ENCODE results near the gene SPP1.
"Not testable (repeated sequence)": the region's sequence is repeated elsewhere in the genome, so short reads cannot be mapped to it uniquely, and the experiment has no call there.

The SPP1 gene

DNA sequence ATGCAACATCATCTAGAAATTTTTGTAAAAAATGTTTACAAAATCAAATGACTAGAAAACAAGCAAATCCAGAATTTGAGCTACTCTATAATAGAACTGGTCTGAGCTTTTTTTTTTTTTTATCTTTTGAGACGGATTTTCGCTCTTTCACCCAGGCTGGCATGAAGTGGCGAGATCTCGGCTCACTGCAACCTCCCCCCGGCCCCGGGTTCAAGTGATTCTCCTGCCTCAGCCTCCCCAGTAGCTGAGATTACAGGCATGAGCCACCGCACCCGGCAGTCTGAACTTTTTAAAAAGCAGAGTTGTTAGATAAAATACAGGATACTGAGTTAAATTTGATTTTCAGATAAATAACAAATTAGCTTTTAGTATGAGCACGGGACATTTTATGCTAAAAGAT lies 11.0 kb downstream of the SPP1 start:
- H3K27ac Mint-ChIP-seq = no peak overlapping the region
- ATAC-seq (ENCODE audit: low read depth) (no peak), DNase-seq (ENCODE audit: low spot score in 2 of 2) (no peak)
- no peak overlapping the region for H3K4me3 Mint-ChIP-seq
- no peaks in the 10 kb centered on the region for H3K36me3 Mint-ChIP-seq
- peaks cover 11% of the 10 kb centered on the region for H3K27me3 Mint-ChIP-seq
- H3K9me3 Mint-ChIP-seq = no peaks in the 10 kb centered on the region
- peaks cover 2% of the 10 kb centered on the region for H3K4me1 Mint-ChIP-seq

DNA sequence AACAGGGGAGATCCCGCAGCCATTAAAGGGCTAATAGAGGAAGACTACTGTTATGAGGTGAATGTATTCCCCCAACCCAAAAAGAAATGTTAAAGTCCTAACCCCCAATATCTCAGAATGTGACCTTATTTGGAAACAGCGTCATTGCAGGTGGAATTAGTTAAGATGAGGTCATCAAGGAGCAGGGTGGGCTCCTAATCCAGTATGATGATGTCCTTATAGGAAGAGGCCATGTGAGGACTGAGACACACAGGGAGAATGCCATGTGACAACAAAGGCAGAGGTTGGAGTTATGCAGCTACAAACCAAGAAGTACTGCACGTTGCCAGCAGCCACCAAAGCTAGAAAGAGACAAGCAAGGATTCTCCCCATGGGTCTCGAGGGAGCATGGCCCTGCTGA lies 14.3 kb downstream of the SPP1 start:
- H3K9me3 Mint-ChIP-seq = no peaks in the 10 kb centered on the region
- no peak overlapping the region for H3K27ac Mint-ChIP-seq
- peaks cover 7% of the 10 kb centered on the region for H3K27me3 Mint-ChIP-seq
- H3K36me3 Mint-ChIP-seq = no peaks in the 10 kb centered on the region
- no peak overlapping the region for H3K4me3 Mint-ChIP-seq
- DNase-seq (ENCODE audit: low spot score in 2 of 2) (no peak), ATAC-seq (ENCODE audit: low read depth) (no peak)
- H3K4me1 Mint-ChIP-seq = peaks cover 6% of the 10 kb centered on the region

DNA sequence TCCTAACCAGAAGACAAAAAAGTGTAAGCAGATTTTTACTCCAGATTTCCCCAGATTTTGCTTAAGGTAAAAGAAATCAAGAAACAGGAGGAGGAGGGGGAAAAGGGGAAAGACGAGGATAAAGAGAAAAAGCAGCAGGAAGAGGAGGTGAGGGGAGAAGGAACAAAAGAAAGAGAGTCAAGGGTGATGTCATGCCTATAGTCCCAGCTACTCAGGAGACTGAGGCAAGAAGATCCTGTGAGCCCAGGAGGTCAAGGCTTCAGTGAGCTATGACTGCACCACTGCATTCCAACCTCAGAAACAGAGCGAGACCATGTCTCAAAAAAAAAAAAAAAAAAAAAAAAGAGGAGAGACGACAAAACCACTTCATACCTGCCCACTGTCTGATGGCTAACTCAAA lies 19.9 kb downstream of the SPP1 start:
- no peaks in the 10 kb centered on the region for H3K36me3 Mint-ChIP-seq
- peaks cover 6% of the 10 kb centered on the region for H3K4me1 Mint-ChIP-seq
- no peak overlapping the region for H3K27ac Mint-ChIP-seq
- H3K4me3 Mint-ChIP-seq = no peak overlapping the region
- DNase-seq (ENCODE audit: low spot score in 2 of 2) = no peak
- no peak for ATAC-seq (ENCODE audit: low read depth)
- no peaks in the 10 kb centered on the region for H3K9me3 Mint-ChIP-seq
- peaks cover 3% of the 10 kb centered on the region for H3K27me3 Mint-ChIP-seq

- ATAC-seq (ENCODE audit: low read depth); H3K9me3 Mint-ChIP-seq; DNase-seq (ENCODE audit: low spot score in 2 of 2): not testable (repeated sequence)
These were observed 23.7 kb downstream of the SPP1 start for GRCh38 chr4:87999191-87999691.

GRCh38 chr4:88001871-88002270 lies 26.4 kb downstream of the SPP1 start:
- DNase-seq (ENCODE audit: low spot score in 2 of 2) (no peak), ATAC-seq (ENCODE audit: low read depth) (no peak)
- Mint-ChIP-seq H3K4me3 (no peak overlapping the region), H3K27ac (no peak overlapping the region), H3K27me3 (peaks cover 4% of the 10 kb centered on the region), H3K4me1 (peaks cover 3% of the 10 kb centered on the region), H3K9me3 (no peaks in the 10 kb centered on the region), H3K36me3 (no peaks in the 10 kb centered on the region)

More at GRCh38 chr4:87999191-87999691, 23.7 kb downstream of the SPP1 start:
- H3K27me3 Mint-ChIP-seq, H3K4me3 Mint-ChIP-seq, H3K4me1 Mint-ChIP-seq, H3K36me3 Mint-ChIP-seq, H3K27ac Mint-ChIP-seq: not testable (repeated sequence)

GRCh38 chr4:88002786-88003185 lies 27.3 kb downstream of the SPP1 start:
- Mint-ChIP-seq H3K27me3 (peaks cover 4% of the 10 kb centered on the region), H3K36me3 (no peaks in the 10 kb centered on the region), H3K4me3 (no peak overlapping the region), H3K27ac (no peak overlapping the region), H3K4me1 (peaks cover 3% of the 10 kb centered on the region), H3K9me3 (no peaks in the 10 kb centered on the region)
- ATAC-seq (ENCODE audit: low read depth) = no peak
- DNase-seq (ENCODE audit: low spot score in 2 of 2) = no peak

- DNase-seq (ENCODE audit: low spot score in 2 of 2) (no peak), ATAC-seq (ENCODE audit: low read depth) (no peak)
- H3K9me3 Mint-ChIP-seq = no peaks in the 10 kb centered on the region
- no peak overlapping the region for H3K4me3 Mint-ChIP-seq
- no peaks in the 10 kb centered on the region for H3K36me3 Mint-ChIP-seq
- peaks cover 3% of the 10 kb centered on the region for H3K4me1 Mint-ChIP-seq
- no peak overlapping the region for H3K27ac Mint-ChIP-seq
- peaks cover 4% of the 10 kb centered on the region for H3K27me3 Mint-ChIP-seq
These were observed 27.7 kb downstream of the SPP1 start for GRCh38 chr4:88003261-88003660.

- ATAC-seq (ENCODE audit: low read depth) (no peak), DNase-seq (ENCODE audit: low spot score in 2 of 2) (no peak)
- Mint-ChIP-seq H3K36me3 (no peaks in the 10 kb centered on the region), H3K9me3 (no peaks in the 10 kb centered on the region), H3K4me3 (no peak overlapping the region), H3K27ac (no peak overlapping the region), H3K27me3 (peaks cover 6% of the 10 kb centered on the region), H3K4me1 (peaks cover 10% of the 10 kb centered on the region)
These were observed 29.6 kb downstream of the SPP1 start for GRCh38 chr4:88005076-88005475.

DNA sequence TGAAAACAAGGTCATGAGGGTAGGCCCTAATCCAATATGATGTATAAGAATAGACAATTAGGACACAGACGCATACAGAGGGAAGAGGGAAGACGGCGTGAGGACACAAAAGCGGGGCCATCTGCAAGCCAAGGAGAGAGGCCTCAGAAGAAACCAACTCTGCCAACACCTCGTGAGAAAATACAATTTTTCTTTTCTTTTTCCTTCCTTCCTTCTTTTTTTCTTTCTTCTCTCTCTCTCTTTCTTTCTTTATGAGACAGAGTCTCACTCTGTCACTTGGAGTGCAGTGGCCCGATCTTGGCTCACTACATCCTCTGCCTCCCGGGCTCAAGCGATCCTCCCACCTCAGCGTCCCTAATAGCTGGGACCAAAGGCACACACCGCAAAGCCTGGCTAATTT lies 30.4 kb downstream of the SPP1 start:
- Mint-ChIP-seq H3K36me3 (no peaks in the 10 kb centered on the region), H3K27me3 (peaks cover 8% of the 10 kb centered on the region), H3K9me3 (no peaks in the 10 kb centered on the region), H3K4me3 (no peak overlapping the region), H3K27ac (no peak overlapping the region), H3K4me1 (peaks cover 14% of the 10 kb centered on the region)
- DNase-seq (ENCODE audit: low spot score in 2 of 2) (no peak), ATAC-seq (ENCODE audit: low read depth) (no peak)

- ATAC-seq (ENCODE audit: low read depth) (no peak), DNase-seq (ENCODE audit: low spot score in 2 of 2) (no peak)
- Mint-ChIP-seq H3K4me3 (peak overlapping the region; percentile 80), H3K36me3 (no peaks in the 10 kb centered on the region), H3K27me3 (peaks cover 8% of the 10 kb centered on the region), H3K9me3 (no peaks in the 10 kb centered on the region), H3K4me1 (peaks cover 14% of the 10 kb centered on the region), H3K27ac (no peak overlapping the region)
These were observed 31.4 kb downstream of the SPP1 start for GRCh38 chr4:88006956-88007303.

DNA sequence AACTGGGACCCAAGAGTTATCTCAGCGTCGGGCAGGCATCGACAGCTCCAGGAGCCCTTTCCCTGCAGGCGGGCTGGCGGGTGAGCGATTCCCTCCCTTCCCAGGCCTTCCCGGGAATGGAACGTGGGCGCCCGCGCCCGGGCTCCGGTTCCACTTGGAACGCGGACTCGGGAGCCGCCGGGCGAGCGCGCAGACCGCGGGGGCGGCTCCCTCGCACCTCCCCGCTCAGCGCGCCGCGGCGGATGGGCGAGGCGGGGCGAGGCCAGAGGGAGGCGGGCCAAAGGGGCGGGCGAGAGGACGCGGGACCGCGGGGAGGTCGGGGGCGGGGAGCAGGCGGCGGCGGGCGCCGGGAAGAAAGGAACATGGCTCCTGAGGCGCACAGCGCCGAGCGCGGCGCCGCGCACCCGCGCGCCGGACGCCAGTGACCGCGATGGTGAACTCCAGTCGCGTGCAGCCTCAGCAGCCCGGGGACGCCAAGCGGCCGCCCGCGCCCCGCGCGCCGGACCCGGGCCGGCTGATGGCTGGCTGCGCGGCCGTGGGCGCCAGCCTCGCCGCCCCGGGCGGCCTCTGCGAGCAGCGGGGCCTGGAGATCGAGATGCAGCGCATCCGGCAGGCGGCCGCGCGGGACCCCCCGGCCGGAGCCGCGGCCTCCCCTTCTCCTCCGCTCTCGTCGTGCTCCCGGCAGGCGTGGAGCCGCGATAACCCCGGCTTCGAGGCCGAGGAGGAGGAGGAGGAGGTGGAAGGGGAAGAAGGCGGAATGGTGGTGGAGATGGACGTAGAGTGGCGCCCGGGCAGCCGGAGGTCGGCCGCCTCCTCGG lies 32.0 kb downstream of the SPP1 start, which contains the start of gene PKD2:
TSS of gene PKD2 (plus strand) at position 332 of the 818 bp plus-strand sequence. CDS start at position 431, 99 bp downstream.
- no peaks in the 10 kb centered on the region for H3K9me3 Mint-ChIP-seq
- peaks cover 14% of the 10 kb centered on the region for H3K4me1 Mint-ChIP-seq
- H3K27ac Mint-ChIP-seq = no peak within 1 kb of the TSS
- ATAC-seq (ENCODE audit: low read depth) (peak; percentile 85), DNase-seq (ENCODE audit: low spot score in 2 of 2) (peak; percentile 28 to 35)
- peaks cover 8% of the 10 kb centered on the region for H3K27me3 Mint-ChIP-seq
- H3K36me3 Mint-ChIP-seq = no peaks in the 10 kb centered on the region
- H3K4me3 Mint-ChIP-seq = peak within 1 kb of the TSS; percentile 89

DNA sequence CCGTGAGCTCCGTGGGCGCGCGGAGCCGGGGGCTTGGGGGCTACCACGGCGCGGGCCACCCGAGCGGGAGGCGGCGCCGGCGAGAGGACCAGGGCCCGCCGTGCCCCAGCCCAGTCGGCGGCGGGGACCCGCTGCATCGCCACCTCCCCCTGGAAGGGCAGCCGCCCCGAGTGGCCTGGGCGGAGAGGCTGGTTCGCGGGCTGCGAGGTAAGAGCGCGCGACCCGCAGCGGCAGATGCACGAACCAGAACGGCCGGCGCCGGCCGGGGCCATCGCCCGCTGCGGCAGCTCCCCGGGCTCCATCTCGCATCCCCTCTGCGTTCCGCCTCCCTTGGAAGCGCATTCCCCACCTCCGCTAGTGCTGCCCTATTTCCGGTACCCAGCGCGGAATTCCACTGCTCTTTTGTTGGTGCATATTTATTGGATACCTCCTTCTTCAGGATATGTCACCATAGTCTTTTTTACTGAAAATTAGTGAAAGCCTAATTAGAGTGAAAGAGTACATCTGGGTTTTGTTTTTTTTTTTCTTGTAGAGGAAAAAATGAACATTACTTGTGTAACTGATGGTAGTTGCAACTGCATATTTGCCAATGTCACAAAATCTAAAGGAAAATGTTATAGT lies 32.7 kb downstream of the SPP1 start:
- ATAC-seq (ENCODE audit: low read depth) = peak; percentile 12

GRCh38 chr4:88008743-88009171 lies 33.2 kb downstream of the SPP1 start:
- no peaks in the 10 kb centered on the region for H3K9me3 Mint-ChIP-seq
- H3K4me1 Mint-ChIP-seq = peaks cover 19% of the 10 kb centered on the region
- no peaks in the 10 kb centered on the region for H3K36me3 Mint-ChIP-seq
- H3K27ac Mint-ChIP-seq = no peak overlapping the region
- ATAC-seq (ENCODE audit: low read depth) (no peak), DNase-seq (ENCODE audit: low spot score in 2 of 2) (no peak)
- H3K27me3 Mint-ChIP-seq = peaks cover 8% of the 10 kb centered on the region
- peak overlapping the region; percentile 89 for H3K4me3 Mint-ChIP-seq

More for the DNA sequence above, 32.7 kb downstream of the SPP1 start:
- Mint-ChIP-seq H3K9me3 (no peaks in the 10 kb centered on the region), H3K4me3 (peak overlapping the region; percentile 89), H3K36me3 (no peaks in the 10 kb centered on the region), H3K4me1 (peaks cover 19% of the 10 kb centered on the region), H3K27ac (no peak overlapping the region), H3K27me3 (peaks cover 8% of the 10 kb centered on the region)
- DNase-seq (ENCODE audit: low spot score in 2 of 2) = no peak

DNA sequence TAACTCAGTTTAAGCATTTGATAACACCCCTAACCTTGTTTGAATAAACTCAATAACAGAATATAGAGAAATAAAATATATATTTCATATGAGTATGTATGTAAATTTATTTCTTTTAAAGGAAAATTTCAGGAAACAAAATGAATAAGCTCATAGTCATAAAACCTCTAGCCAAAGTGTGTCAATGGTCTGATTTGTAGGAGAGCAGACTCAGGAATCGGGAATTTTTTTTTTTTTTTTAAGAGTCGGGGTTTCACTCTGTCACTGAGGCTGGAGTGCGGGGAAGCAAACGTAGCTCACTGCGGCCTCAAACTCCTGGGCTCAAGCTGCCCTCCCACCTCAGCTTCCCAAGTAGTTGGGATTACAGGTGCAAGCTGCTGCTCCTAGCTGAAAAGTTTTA lies 34.4 kb downstream of the SPP1 start:
- DNase-seq (ENCODE audit: low spot score in 2 of 2) = no peak
- Mint-ChIP-seq H3K4me1 (peaks cover 22% of the 10 kb centered on the region), H3K27me3 (peaks cover 8% of the 10 kb centered on the region), H3K9me3 (no peaks in the 10 kb centered on the region), H3K4me3 (no peak overlapping the region), H3K27ac (no peak overlapping the region), H3K36me3 (peaks cover 3% of the 10 kb centered on the region)
- no peak for ATAC-seq (ENCODE audit: low read depth)
